IPS DF 6.9 (cell line): ENCODE measurements around the gene CDHR3.
"Not testable (repeated sequence)": the region's sequence is repeated elsewhere in the genome, so short reads cannot be mapped to it uniquely, and the experiment has no call there.

Experiments used
- DNase-seq: peaks from one replicate; pipeline ENCODE4 v3.0.0-alpha.2; 2013; ENCODE audit warnings: low read depth, low spot score
- H3K27ac ChIP-seq: one replicate; pipeline ENCODE4 v1.5.1; 2013; ENCODE audit warnings: low read length, control low read depth
- H3K27me3 ChIP-seq: 2 replicates; pipeline ENCODE4 v1.6.1; 2013; ENCODE audit warnings: mild to moderate bottlenecking, low read length; ENCODE audit not compliant: control insufficient read depth, insufficient read depth
- H3K36me3 ChIP-seq: 2 replicates; pipeline ENCODE4 v1.6.1; 2013; ENCODE audit warnings: low read length; ENCODE audit not compliant: control insufficient read depth, insufficient read depth
- H3K4me1 ChIP-seq: 2 replicates; pipeline ENCODE4 v1.6.1; 2013; ENCODE audit warnings: low read length; ENCODE audit not compliant: control insufficient read depth, insufficient read depth
- H3K4me3 ChIP-seq: 2 replicates; pipeline ENCODE4 v1.5.1; 2013; ENCODE audit warnings: mild to moderate bottlenecking, low read length
- H3K9me3 ChIP-seq: 2 replicates; pipeline ENCODE4 v1.6.1; 2013; ENCODE audit warnings: low read length, inconsistent platforms; ENCODE audit not compliant: control insufficient read depth, insufficient read depth
- WGBS: extraction: QIAGEN DNeasy Blood & Tissue Kit; methylation state at CpG from one replicate; pipeline ENCODE4 v1.1.7; 2013; ENCODE audit warnings: mixed read lengths, missing lambda C conversion rate; ENCODE audit not compliant: insufficient read length, insufficient coverage; 5-methylcytosine and 5-hydroxymethylcytosine counted together

Gene CDHR3

GRCh38 chr7:105990727-105991453, 27.8 kb downstream of the CDHR3 start:
- H3K27me3 ChIP-seq = no peaks in the 10 kb centered on the region
- peaks cover 14% of the 10 kb centered on the region for H3K4me1 ChIP-seq
- H3K9me3 ChIP-seq = no peaks in the 10 kb centered on the region
- no CpG with 5 or more reads among the region's 5 CpGs for WGBS
- H3K36me3 ChIP-seq = no peaks in the 10 kb centered on the region
- H3K4me3 ChIP-seq = no peak overlapping the region
- DNase-seq = peak; percentile 64
- no peak overlapping the region for H3K27ac ChIP-seq

GRCh38 chr7:105992905-105993304, 29.8 kb downstream of the CDHR3 start:
- H3K9me3 ChIP-seq = no peaks in the 10 kb centered on the region
- H3K27ac ChIP-seq = no peak overlapping the region
- H3K36me3 ChIP-seq = no peaks in the 10 kb centered on the region
- peaks cover 10% of the 10 kb centered on the region for H3K4me1 ChIP-seq
- no peak for DNase-seq
- no peak overlapping the region for H3K4me3 ChIP-seq
- WGBS = no CpG with 5 or more reads among the region's 7 CpGs
- H3K27me3 ChIP-seq = no peaks in the 10 kb centered on the region

- no peaks in the 10 kb centered on the region for H3K27me3 ChIP-seq
- no peak for DNase-seq
Observed at GRCh38 chr7:105996860-105997737, 34.0 kb downstream of the CDHR3 start.

GRCh38 chr7:105999256-105999655, 36.2 kb downstream of the CDHR3 start:
- DNase-seq = no peak
- H3K9me3 ChIP-seq = no peaks in the 10 kb centered on the region; the same call in 1 of the 2 replicates
- H3K4me1 ChIP-seq = no peaks in the 10 kb centered on the region
- H3K4me3 ChIP-seq = no peak overlapping the region
- no peaks in the 10 kb centered on the region for H3K27me3 ChIP-seq
- no peaks in the 10 kb centered on the region for H3K36me3 ChIP-seq
- H3K27ac ChIP-seq = no peak overlapping the region
- no CpG with 5 or more reads among the region's 5 CpGs for WGBS

More at GRCh38 chr7:105996860-105997737, 34.0 kb downstream of the CDHR3 start:
- no peaks in the 10 kb centered on the region for H3K36me3 ChIP-seq
- H3K4me3 ChIP-seq = no peak overlapping the region
- H3K4me1 ChIP-seq = peaks cover 2% of the 10 kb centered on the region; the same call in 1 of the 2 replicates
- no CpG with 5 or more reads among the region's 5 CpGs for WGBS
- H3K9me3 ChIP-seq = no peaks in the 10 kb centered on the region
- no peak overlapping the region for H3K27ac ChIP-seq

- Histone ChIP-seq H3K9me3 (no peaks in the 10 kb centered on the region; the same call in 1 of the 2 replicates), H3K36me3 (no peaks in the 10 kb centered on the region), H3K27me3 (no peaks in the 10 kb centered on the region), H3K4me1 (no peaks in the 10 kb centered on the region), H3K4me3 (no peak overlapping the region), H3K27ac (no peak overlapping the region)
- no peak for DNase-seq
- WGBS = no CpG with 5 or more reads among the region's 7 CpGs
Observed at GRCh38 chr7:106001196-106001595, 38.1 kb downstream of the CDHR3 start.

GRCh38 chr7:106001886-106002285, 38.8 kb downstream of the CDHR3 start:
- no CpG with 5 or more reads among the region's 1 CpG for WGBS
- no peaks in the 10 kb centered on the region for H3K27me3 ChIP-seq
- no peak overlapping the region for H3K27ac ChIP-seq
- no peaks in the 10 kb centered on the region for H3K36me3 ChIP-seq
- H3K9me3 ChIP-seq = no peaks in the 10 kb centered on the region; the same call in 1 of the 2 replicates
- DNase-seq = no peak
- H3K4me3 ChIP-seq = no peak overlapping the region
- H3K4me1 ChIP-seq = no peaks in the 10 kb centered on the region

- H3K27ac ChIP-seq = no peak overlapping the region
- no peaks in the 10 kb centered on the region; the same call in 1 of the 2 replicates for H3K9me3 ChIP-seq
- no CpG with 5 or more reads among the region's 5 CpGs for WGBS
- DNase-seq = no peak
- no peaks in the 10 kb centered on the region for H3K27me3 ChIP-seq
- H3K4me3 ChIP-seq = no peak overlapping the region
- no peaks in the 10 kb centered on the region for H3K36me3 ChIP-seq
- H3K4me1 ChIP-seq = no peaks in the 10 kb centered on the region
Observed at GRCh38 chr7:106003525-106004064, 40.5 kb downstream of the CDHR3 start.

GRCh38 chr7:106006906-106007305, 43.8 kb downstream of the CDHR3 start:
- Histone ChIP-seq H3K4me1 (no peaks in the 10 kb centered on the region), H3K27me3 (no peaks in the 10 kb centered on the region), H3K4me3 (no peak overlapping the region), H3K9me3 (no peaks in the 10 kb centered on the region; the same call in 1 of the 2 replicates), H3K27ac (no peak overlapping the region), H3K36me3 (no peaks in the 10 kb centered on the region)
- no peak for DNase-seq
- no CpG with 5 or more reads among the region's 5 CpGs for WGBS

- H3K27me3 ChIP-seq, H3K4me3 ChIP-seq, H3K4me1 ChIP-seq, DNase-seq, H3K36me3 ChIP-seq, H3K9me3 ChIP-seq, H3K27ac ChIP-seq: not testable (repeated sequence)
- no CpG with 5 or more reads among the region's 3 CpGs for WGBS
Observed at GRCh38 chr7:106007796-106008195, 44.7 kb downstream of the CDHR3 start.

- no peaks in the 10 kb centered on the region for H3K9me3 ChIP-seq
- peak; percentile 90 for DNase-seq
- H3K4me3 ChIP-seq = no peak overlapping the region
- no CpG with 5 or more reads among the region's 29 CpGs for WGBS
- H3K4me1 ChIP-seq = no peaks in the 10 kb centered on the region
- H3K36me3 ChIP-seq = no peaks in the 10 kb centered on the region
- H3K27ac ChIP-seq = no peak overlapping the region
- H3K27me3 ChIP-seq = no peaks in the 10 kb centered on the region
Observed at GRCh38 chr7:106009503-106010226, 46.6 kb downstream of the CDHR3 start.
